Germinal center (tissue), 1 donor: Measurements from ENCODE around the gene SMIM5.

Source experiments
- DNase-seq: peaks from one replicate; pipeline ENCODE4 v3.0.0; 2012; ENCODE audit warnings: mixed read lengths, low spot score

SMIM5 gene

DNA sequence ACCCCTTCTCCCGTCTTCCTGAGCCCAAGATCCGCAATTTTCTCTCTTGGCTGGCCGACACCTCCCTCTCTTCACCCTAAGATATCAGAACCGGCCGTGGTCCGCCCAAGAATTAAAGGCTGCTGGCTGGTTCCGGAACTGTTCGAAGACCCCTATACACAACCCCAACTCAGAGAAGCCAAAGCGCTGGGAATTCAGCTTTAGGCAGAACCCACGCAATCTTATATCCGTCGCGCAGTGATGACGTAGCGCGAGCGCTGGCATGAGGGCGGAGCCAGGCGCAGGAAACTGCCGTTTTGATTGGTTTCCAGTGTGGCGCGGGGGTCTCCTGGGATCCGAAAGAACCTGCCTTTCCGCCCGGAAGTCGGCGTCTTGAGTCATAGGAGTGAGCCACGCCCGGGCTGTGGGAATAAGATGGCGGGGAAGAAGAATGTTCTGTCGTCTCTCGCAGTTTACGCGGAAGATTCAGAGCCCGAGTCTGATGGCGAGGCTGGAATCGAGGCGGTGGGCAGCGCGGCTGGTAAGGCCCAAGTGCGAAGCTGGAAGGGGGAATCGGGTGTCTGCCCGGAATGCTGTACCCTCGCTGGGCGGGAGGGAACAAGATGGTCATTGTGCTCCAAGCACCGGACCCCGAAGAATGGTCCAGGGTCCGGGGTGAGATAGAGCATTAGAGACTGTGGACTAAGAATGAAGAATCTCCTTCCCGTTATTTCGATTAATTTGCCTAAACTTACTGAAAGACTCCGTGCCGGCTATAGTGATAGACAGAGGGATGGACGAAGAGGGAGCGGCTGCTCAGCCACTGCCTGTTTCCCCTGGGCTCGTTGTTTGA lies 33.9 kb downstream of the SMIM5 start, which contains the start of the genes RECQL5 and SAP30BP:
Gene RECQL5, minus strand, starts transcription at position 196 of the 832 bp plus-strand sequence. CDS start 597 bp downstream, outside the sequence.
Gene SAP30BP, plus strand, starts transcription at position 380 of the 832 bp plus-strand sequence. Its CDS starts 35 bp downstream, at position 415.
- DNase-seq = peak; percentile 93

GRCh38 chr17:75667825-75668224 lies 34.6 kb downstream of the SMIM5 start:
- DNase-seq = no peak

DNA sequence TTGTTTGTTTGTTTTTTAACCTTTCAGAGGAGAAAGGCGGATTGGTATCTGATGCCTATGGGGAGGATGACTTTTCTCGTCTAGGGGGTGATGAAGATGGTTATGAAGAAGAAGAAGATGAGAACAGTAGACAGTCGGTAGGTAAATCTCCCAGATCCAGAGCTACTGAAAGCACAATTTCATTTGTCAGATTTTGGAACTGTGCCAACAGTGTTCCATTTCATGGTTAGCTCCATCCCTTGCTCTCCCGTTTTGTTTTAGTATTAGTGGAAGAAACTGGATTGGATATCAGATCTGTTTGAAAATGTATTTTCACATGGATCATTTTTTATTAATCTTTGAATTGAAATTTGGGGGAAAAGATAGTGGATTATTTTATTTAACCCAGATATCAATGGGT lies 35.3 kb downstream of the SMIM5 start:
- no peak for DNase-seq

GRCh38 chr17:75670868-75671267 lies 37.6 kb downstream of the SMIM5 start:
- no peak for DNase-seq

DNA sequence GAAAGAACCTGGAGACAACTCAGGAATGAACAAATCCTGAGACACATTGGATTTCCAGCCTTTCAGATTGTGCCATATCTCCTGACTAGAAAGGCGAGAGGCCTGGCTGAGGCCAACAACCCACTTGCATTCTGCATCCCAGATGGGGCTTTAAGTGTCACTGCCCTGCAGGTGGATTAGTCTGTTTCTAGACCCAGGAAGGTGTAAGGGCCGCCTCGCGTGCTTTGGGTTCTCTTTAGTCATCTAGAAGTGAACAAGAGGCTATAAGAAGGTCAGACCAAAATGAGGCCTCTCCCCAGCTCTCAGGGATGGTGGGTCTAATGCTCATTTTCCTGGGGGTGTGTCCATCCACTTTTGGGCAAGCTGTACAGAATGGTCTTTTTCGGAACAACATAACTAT lies 38.8 kb downstream of the SMIM5 start:
- no peak for DNase-seq

- no peak for DNase-seq
These were observed 40.3 kb downstream of the SMIM5 start for GRCh38 chr17:75673487-75673886.

GRCh38 chr17:75676461-75676860 lies 43.2 kb downstream of the SMIM5 start:
- no peak for DNase-seq

- no peak for DNase-seq
These were observed 46.5 kb downstream of the SMIM5 start for GRCh38 chr17:75679706-75680211.

GRCh38 chr17:75680431-75680830 lies 47.2 kb downstream of the SMIM5 start:
- DNase-seq = no peak

GRCh38 chr17:75681289-75681688 lies 48.1 kb downstream of the SMIM5 start:
- no peak for DNase-seq

GRCh38 chr17:75683583-75683982 lies 50.3 kb downstream of the SMIM5 start:
- no peak for DNase-seq

GRCh38 chr17:75684249-75684648 lies 51.0 kb downstream of the SMIM5 start:
- no peak for DNase-seq

GRCh38 chr17:75684924-75685323 lies 51.7 kb downstream of the SMIM5 start:
- no peak for DNase-seq

DNA sequence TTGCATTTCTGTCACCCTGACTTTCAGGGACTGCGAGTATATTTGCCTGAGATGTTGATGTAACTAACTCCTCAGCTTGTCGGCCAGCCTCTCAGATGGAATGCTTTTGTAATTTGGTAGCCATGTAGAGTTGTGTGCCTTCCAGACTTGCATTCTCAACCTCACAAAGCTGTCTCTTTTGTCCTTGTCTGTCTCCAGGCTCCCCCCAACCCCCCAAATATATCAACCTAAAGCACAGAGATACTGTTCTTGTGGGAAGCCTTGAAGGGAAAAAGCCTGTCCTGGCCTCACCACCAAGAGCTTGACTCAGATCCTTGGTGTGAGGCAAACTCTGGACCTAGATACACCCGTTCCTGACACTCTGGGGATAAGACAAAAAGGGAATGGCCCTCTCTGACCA lies 52.3 kb downstream of the SMIM5 start:
- DNase-seq = no peak

- DNase-seq = no peak
These were observed 55.1 kb downstream of the SMIM5 start for GRCh38 chr17:75688209-75688825.

GRCh38 chr17:75689441-75689873 lies 56.2 kb downstream of the SMIM5 start:
- peak; percentile 57 for DNase-seq
